MCF 10A (cell line): ENCODE measurements around the gene WNT9A. TPM values are rescaled to one million over a fixed set of nuclear protein-coding genes. Genes with fewer than 3 reads are reported as not detected.

Experiments
- BruUV-seq: library from RNA; stranded (reverse); fragments of 400-500 nt; replicated peaks from 2 replicates; lab custom pipeline; 2021; lab: Mats Ljungman, UMichigan
- CTCF ChIA-PET: fragments of 300-600 bp; sonication (Branson Sonifier 250); formaldehyde crosslinking; extraction: SDS; loops from one replicate; lab custom pipeline; 2021; ENCODE audit warnings: antibody characterized with exemption, inconsistent platforms; lab: Yijun Ruan, JAX
- POLR2A ChIA-PET: fragments of 300-600, 350-650 bp; sonication (Branson Sonifier 250); formaldehyde crosslinking; extraction: SDS; loops from one replicate; lab custom pipeline; 2020; ENCODE audit warnings: antibody characterized with exemption, inconsistent platforms; lab: Yijun Ruan, JAX
- DNase-seq: peaks from one replicate; pipeline ENCODE4 v3.0.0-alpha.2; 2018; ENCODE audit not compliant: unreplicated experiment
- H3K27ac Mint-ChIP-seq: one replicate; pipeline ENCODE4 v1.8.0; 2022; ENCODE audit warnings: mild to moderate bottlenecking, low read depth, mixed read lengths; ENCODE audit not compliant: unreplicated experiment
- H3K27me3 Mint-ChIP-seq: one replicate; pipeline ENCODE4 v1.8.0; 2022; ENCODE audit warnings: mixed read lengths; ENCODE audit not compliant: insufficient read depth, unreplicated experiment
- H3K36me3 Mint-ChIP-seq: one replicate; pipeline ENCODE4 v1.8.0; 2022; ENCODE audit warnings: mild to moderate bottlenecking, moderate library complexity, mixed read lengths; ENCODE audit not compliant: insufficient read depth, unreplicated experiment
- H3K4me1 Mint-ChIP-seq: one replicate; pipeline ENCODE4 v1.8.0; 2022; ENCODE audit warnings: mixed read lengths; ENCODE audit not compliant: insufficient read depth, unreplicated experiment
- H3K4me3 Mint-ChIP-seq: one replicate; pipeline ENCODE4 v1.8.0; 2022; ENCODE audit warnings: mild to moderate bottlenecking, moderate library complexity, mixed read lengths; ENCODE audit not compliant: unreplicated experiment
- H3K9me3 Mint-ChIP-seq: one replicate; pipeline ENCODE4 v1.8.0; 2022; ENCODE audit warnings: mixed read lengths; ENCODE audit not compliant: unreplicated experiment
- CTCF ChIP-seq: fragments of 200-600 bp; IDR thresholded peaks from one replicate; pipeline ENCODE4 v1.8.0; 2022; ENCODE audit warnings: antibody characterized with exemption, mild to moderate bottlenecking; ENCODE audit not compliant: unreplicated experiment
- intact Hi-C: fragments of 100-400 bp; cut with micrococcal nuclease; formaldehyde crosslinking; loops from 2 replicates; pipeline ENCODE4 v1.14.1; 2022
- total RNA-seq: library from RNA; stranded (reverse); gene quantifications from 2 replicates; pipeline ENCODE4 v1.2.3, GENCODE V29; 2022

WNT9A gene
- total RNA-seq, 1 experiment from 2014 or later, result 2.6 TPM

DNA sequence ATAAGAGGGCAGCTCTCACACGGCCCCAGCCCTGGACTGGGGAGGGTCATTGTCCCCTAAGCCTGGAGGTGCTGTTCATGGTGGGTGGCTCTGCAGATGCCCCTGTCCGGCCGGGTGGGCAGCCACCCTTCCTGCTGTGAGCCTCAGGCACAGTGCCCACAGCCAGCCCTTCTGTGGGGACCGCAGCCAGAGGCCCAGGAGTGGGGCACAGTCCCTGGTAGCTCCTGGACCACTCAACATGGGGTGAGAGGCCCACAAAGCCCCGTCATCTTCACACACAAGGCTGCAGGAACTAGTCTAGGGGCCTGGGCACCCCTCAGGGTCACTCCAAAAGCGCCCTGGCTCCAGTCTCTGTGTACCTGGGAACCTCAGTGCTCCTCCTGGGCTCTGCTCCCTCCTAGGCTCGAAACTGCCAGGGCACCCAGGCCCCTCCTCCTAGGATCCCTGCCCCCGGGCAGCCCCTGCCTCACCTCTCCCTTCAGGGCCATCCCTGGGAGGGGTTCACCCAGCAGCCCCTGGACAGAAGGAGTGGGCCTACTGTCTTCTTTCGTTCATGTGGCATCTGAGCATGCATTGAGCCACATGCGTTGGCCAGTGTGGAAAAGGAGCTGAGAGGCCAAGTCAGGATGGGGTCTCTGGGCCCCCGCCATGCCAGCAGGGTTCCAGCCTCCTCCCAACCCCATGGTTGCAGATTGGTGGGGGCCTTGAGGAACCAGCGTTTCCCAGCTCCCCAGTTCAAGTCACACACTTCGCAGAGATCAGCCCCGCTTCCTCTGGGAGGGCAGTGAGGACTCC is 43.0 kb downstream of the WNT9A start:
- H3K27me3 Mint-ChIP-seq, result peaks cover 15% of the 10 kb centered on the region
- DNase-seq, result no peak
- no peaks in the 10 kb centered on the region for H3K9me3 Mint-ChIP-seq
- ChIA-PET POLR2A (no interaction called here), CTCF (interaction anchor here (0.5 kb wide), 1 partner anchor 11 kb away, joined by 3 read pairs; no protein-coding TSS in a partner anchor)
- intact Hi-C loops, result no loop called here
- BruUV-seq, result no TSS peak
- H3K4me3 Mint-ChIP-seq, result no peak overlapping the region
- no peak overlapping the region for H3K27ac Mint-ChIP-seq
- no peaks in the 10 kb centered on the region for H3K36me3 Mint-ChIP-seq
- TF ChIP-seq CTCF, result no peak
- peaks cover 7% of the 10 kb centered on the region for H3K4me1 Mint-ChIP-seq

DNA sequence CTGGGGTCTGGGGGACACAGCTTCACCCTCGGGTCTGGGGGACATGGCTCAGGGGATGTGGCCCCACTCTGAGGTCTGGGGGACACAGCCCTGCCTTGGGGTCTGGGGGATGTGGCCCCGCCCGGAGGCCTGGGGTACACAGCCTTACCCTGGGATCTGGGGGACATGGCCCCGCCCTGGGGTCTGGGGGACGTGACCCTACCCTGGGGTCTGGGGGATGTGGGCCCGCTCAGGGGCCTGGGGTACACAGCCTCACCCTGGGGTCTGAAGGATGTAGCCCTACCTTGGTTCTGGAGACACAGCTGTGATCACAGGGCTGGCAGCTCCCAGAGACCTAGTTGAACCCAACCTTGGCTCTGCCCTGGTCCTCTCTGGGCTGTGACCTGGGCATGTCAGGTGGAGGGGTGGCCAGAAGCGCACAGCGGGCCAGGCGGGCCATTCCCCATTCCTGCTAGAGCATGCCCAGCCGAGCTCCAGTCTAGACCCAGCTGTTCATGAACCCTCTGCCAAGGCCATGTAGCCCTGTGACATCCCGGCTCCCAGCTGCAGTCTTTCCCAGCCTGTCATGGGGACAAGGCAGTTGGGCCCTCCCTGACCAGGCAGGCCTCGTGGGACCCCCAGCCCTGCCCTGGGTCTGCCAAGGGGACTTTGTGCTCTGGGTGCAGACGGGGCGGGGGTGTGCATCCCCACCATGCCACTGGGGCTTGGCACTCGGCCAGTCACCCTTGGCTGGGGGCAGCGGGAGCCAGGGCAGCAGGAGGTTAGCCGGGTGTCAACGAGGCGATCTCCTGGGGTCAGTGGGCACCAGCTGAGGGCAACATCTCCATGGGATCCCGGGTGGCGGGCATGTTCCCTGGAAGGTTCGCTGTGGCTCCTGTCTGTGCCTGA is 43.9 kb downstream of the WNT9A start:
- no peak for DNase-seq
- no peak overlapping the region for H3K4me3 Mint-ChIP-seq
- peaks cover 12% of the 10 kb centered on the region for H3K4me1 Mint-ChIP-seq
- ChIA-PET POLR2A (no interaction called here), CTCF (no interaction called here)
- H3K27ac Mint-ChIP-seq, result no peak overlapping the region
- intact Hi-C loops, result no loop called here
- H3K36me3 Mint-ChIP-seq, result no peaks in the 10 kb centered on the region
- no peaks in the 10 kb centered on the region for H3K9me3 Mint-ChIP-seq
- BruUV-seq, result no TSS peak
- TF ChIP-seq CTCF, result no peak
- H3K27me3 Mint-ChIP-seq, result peaks cover 15% of the 10 kb centered on the region

- Mint-ChIP-seq H3K4me3 (no peak overlapping the region), H3K9me3 (no peaks in the 10 kb centered on the region), H3K36me3 (no peaks in the 10 kb centered on the region), H3K4me1 (peaks cover 12% of the 10 kb centered on the region), H3K27ac (no peak overlapping the region), H3K27me3 (peaks cover 13% of the 10 kb centered on the region)
- intact Hi-C loops, result no loop called here
- ChIA-PET POLR2A (no interaction called here), CTCF (no interaction called here)
- no peak for TF ChIP-seq CTCF
- DNase-seq, result no peak
- no TSS peak for BruUV-seq
Observed at GRCh38 chr1:227903061-227903521, 44.6 kb downstream of the WNT9A start.

- Mint-ChIP-seq H3K9me3 (no peaks in the 10 kb centered on the region), H3K27me3 (peaks cover 13% of the 10 kb centered on the region), H3K4me3 (no peak overlapping the region), H3K36me3 (no peaks in the 10 kb centered on the region), H3K27ac (no peak overlapping the region), H3K4me1 (peaks cover 12% of the 10 kb centered on the region)
- CTCF ChIA-PET, result no interaction called here
- intact Hi-C loops, result no loop called here
- TF ChIP-seq CTCF, result no peak
- POLR2A ChIA-PET, result no interaction called here
- BruUV-seq, result no TSS peak
- DNase-seq, result no peak
Observed at GRCh38 chr1:227902641-227902990, 45.1 kb downstream of the WNT9A start.
